CD14-positive monocyte (primary cell): ENCODE results near the gene BCAP29. TPM values are rescaled to one million over a fixed set of nuclear protein-coding genes. Genes with fewer than 3 reads are reported as not detected.

ENCODE experiments used
- DNase-seq, 3 donors: peaks; one replicate each; pipeline ENCODE4 v3.0.0-alpha.2; 2011 to 2022
- H2AFZ ChIP-seq: 2 replicates; pipeline ENCODE4 v1.6.0; 2012; ENCODE audit warnings: mild to moderate bottlenecking, low read depth, low read length, inconsistent platforms; ENCODE audit not compliant: insufficient read depth, poor library complexity, severe bottlenecking
- H3K27ac ChIP-seq, 2 donors: 1 replicate in 1 of 2; 2 replicates in 1 of 2; pipeline ENCODE4 v1.5.1; 2012 to 2013; ENCODE audit warnings: low read length in 2 of 2, control low read depth in 1 of 2, inconsistent platforms in 1 of 2, low read depth in 1 of 2, mild to moderate bottlenecking in 1 of 2
- H3K27me3 ChIP-seq, 2 donors: one replicate each; pipeline versions ENCODE4 v1.6.0 to v1.6.1; 2011 to 2013; ENCODE audit warnings: low read length in 2 of 2; ENCODE audit not compliant: control insufficient read depth in 2 of 2, insufficient read depth in 2 of 2
- H3K36me3 ChIP-seq, 2 donors: replicated peaks in 1 of 2; 1 replicate in 1 of 2; 2 replicates in 1 of 2; pipeline versions ENCODE4 v1.5.1 to v1.6.1; 2012 to 2013; ENCODE audit warnings: low read length in 2 of 2, control low read depth in 1 of 2, inconsistent platforms in 1 of 2, mild to moderate bottlenecking in 1 of 2; ENCODE audit not compliant: insufficient read depth in 2 of 2, control insufficient read depth in 1 of 2
- H3K4me1 ChIP-seq, 2 donors: 1 replicate in 1 of 2; 2 replicates in 1 of 2; pipeline versions ENCODE4 v1.5.1 to v1.6.1; 2012 to 2013; ENCODE audit warnings: low read length in 2 of 2, control low read depth in 1 of 2, inconsistent platforms in 1 of 2, mild to moderate bottlenecking in 1 of 2, moderate library complexity in 1 of 2; ENCODE audit not compliant: insufficient read depth in 2 of 2, control insufficient read depth in 1 of 2
- H3K4me2 ChIP-seq: replicated peaks from 2 replicates; pipeline ENCODE3; 2012; ENCODE audit warnings: low read length, moderate library complexity, mild to moderate bottlenecking; ENCODE audit not compliant: poor library complexity, severe bottlenecking; ENCODE audit errors: extremely low read depth
- H3K4me3 ChIP-seq, 3 experiments: fragments of 200-600 bp in 1 of 3; sonication (generic) in 1 of 3; replicated peaks in 1 of 3; 1 replicate in 2 of 3; 2 replicates in 1 of 3; pipeline ENCODE4 v1.5.1; 2011 to 2013; ENCODE audit warnings: low read length in 3 of 3, mild to moderate bottlenecking in 3 of 3, control low read depth in 2 of 3, low read depth in 2 of 3, inconsistent platforms in 1 of 3, moderate library complexity in 1 of 3
- H3K79me2 ChIP-seq: 2 replicates; pipeline ENCODE4 v1.6.0; 2012; ENCODE audit warnings: mild to moderate bottlenecking, control low read depth, inconsistent platforms, low read length, moderate library complexity; ENCODE audit not compliant: insufficient read depth
- H3K9ac ChIP-seq: 2 replicates; pipeline ENCODE4 v1.6.0; 2017; ENCODE audit warnings: low read length, mild to moderate bottlenecking; ENCODE audit not compliant: insufficient read depth, poor library complexity, severe bottlenecking
- H3K9me3 ChIP-seq, 2 donors: replicated peaks in 1 of 2; 1 replicate in 1 of 2; 2 replicates in 1 of 2; pipeline versions ENCODE4 v1.5.1 to v1.6.1; 2012 to 2013; ENCODE audit warnings: low read length in 2 of 2, control low read depth in 1 of 2; ENCODE audit not compliant: control insufficient read depth in 1 of 2, insufficient read depth in 1 of 2
- H4K20me1 ChIP-seq: 2 replicates; pipeline ENCODE4 v1.6.0; 2012; ENCODE audit warnings: mild to moderate bottlenecking, low read length, control low read depth, moderate library complexity; ENCODE audit not compliant: insufficient read depth
- H3K27ac Mint-ChIP-seq, 7 donors: one replicate each; pipeline ENCODE4 v1.8.0; 2020; ENCODE audit warnings: mild to moderate bottlenecking in 7 of 7, mixed read lengths in 7 of 7, moderate library complexity in 6 of 7, inconsistent platforms in 2 of 7
- H3K27me3 Mint-ChIP-seq, 3 donors: one replicate each; pipeline ENCODE4 v1.8.0; 2021 to 2022; ENCODE audit warnings: low read depth in 3 of 3, mild to moderate bottlenecking in 3 of 3, mixed read lengths in 3 of 3, moderate library complexity in 3 of 3, inconsistent platforms in 1 of 3
- H3K36me3 Mint-ChIP-seq, 2 donors: one replicate each; pipeline ENCODE4 v1.8.0; 2020; ENCODE audit warnings: mixed read lengths in 2 of 2, inconsistent platforms in 1 of 2, mild to moderate bottlenecking in 1 of 2
- H3K4me1 Mint-ChIP-seq: one replicate; pipeline ENCODE4 v1.8.0; 2020; ENCODE audit warnings: mild to moderate bottlenecking, mixed read lengths
- H3K4me3 Mint-ChIP-seq, 2 donors: one replicate each; pipeline ENCODE4 v1.8.0; 2020; ENCODE audit warnings: mild to moderate bottlenecking in 2 of 2, mixed read lengths in 2 of 2, moderate library complexity in 1 of 2
- H3K9me3 Mint-ChIP-seq, 7 donors: one replicate each; pipeline ENCODE4 v1.8.0; 2020 to 2022; ENCODE audit warnings: mixed read lengths in 7 of 7, mild to moderate bottlenecking in 6 of 7, moderate library complexity in 6 of 7, inconsistent platforms in 2 of 7
- WGBS: methylation state at CpG from one replicate; pipeline ENCODE4 v1.1.5; 2013; ENCODE audit warnings: missing lambda C conversion rate; ENCODE audit not compliant: insufficient coverage; 5-methylcytosine and 5-hydroxymethylcytosine counted together
- intact Hi-C, 2 donors: fragments of 100-400 bp; cut with micrococcal nuclease; formaldehyde crosslinking; loops; one replicate each; pipeline versions ENCODE4 v1.15.0 to v1.15.1; 2023
- polyA plus RNA-seq, 3 donors: library from polyadenylated mRNA; depleted of rRNA in 1 of 3; unstranded in 2 of 3; stranded (reverse) in 1 of 3; fragments of 300-500 nt in 2 of 3; fragments of >200 nt in 1 of 3; fragmentation: Illumina TruSeq in 2 of 3; gene quantifications; 1 replicate in 2 of 3; 2 replicates in 1 of 3; pipeline ENCODE4 v1.2.3, GENCODE V29; 2012 to 2021
- TF ChIP-seq, protein P1 (sequence below): fragments of 200-600 bp; IDR thresholded peaks from one replicate; pipeline ENCODE4 v1.8.0; 2022; ENCODE audit warnings: antibody characterized with exemption, mild to moderate bottlenecking

Gene BCAP29
- polyA plus RNA-seq, 3 donors, result 35.2 to 76.0 (median 58.8) TPM

DNA sequence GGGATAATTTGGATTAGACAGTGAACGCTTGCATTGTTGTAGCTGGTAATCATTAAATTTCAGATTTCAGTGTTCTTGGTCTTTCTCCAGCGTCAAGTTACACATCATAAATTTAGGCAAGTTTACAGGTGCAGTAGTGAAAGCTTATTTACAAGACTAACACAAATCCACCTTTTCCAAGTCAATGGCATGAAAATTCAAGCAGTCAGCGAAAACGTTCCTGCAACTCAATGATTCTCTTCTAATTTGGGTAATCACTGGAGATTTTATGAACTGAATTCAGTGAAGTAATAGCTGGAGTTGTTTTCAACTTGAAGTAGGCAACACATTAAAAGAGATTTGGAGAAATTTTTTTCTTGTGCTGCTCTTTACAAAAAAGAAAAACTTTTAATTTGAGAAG is 17.9 kb downstream of the BCAP29 start:
- Histone ChIP-seq H4K20me1 (no peaks in the 10 kb centered on the region), H3K4me2 (no peak overlapping the region), H3K9ac (no peak overlapping the region), H3K4me3 (no peak overlapping the region), H3K27ac (no peak overlapping the region), H3K4me1 (no peaks in the 10 kb centered on the region), H3K79me2 (no peaks in the 10 kb centered on the region), H3K36me3 (peaks cover 42 to 82% of the 10 kb centered on the region in 2 donors), H3K27me3 (no peaks in the 10 kb centered on the region), H2AFZ (no peak overlapping the region), H3K9me3 (no peaks in the 10 kb centered on the region)
- Mint-ChIP-seq H3K27ac (no peak overlapping the region), H3K4me3 (no peak overlapping the region), H3K9me3 (no peaks in the 10 kb centered on the region), H3K27me3 (peaks cover 0 to 1% (median 0%) of the 10 kb centered on the region in 3 donors), H3K4me1 (no peaks in the 10 kb centered on the region), H3K36me3 (peaks cover 54 to 55% of the 10 kb centered on the region in 2 donors)
- no peak for DNase-seq
- intact Hi-C loops, result no loop called here
- WGBS, result no CpG with 5 or more reads among the region's 4 CpGs
- TF ChIP-seq, protein P1, sequence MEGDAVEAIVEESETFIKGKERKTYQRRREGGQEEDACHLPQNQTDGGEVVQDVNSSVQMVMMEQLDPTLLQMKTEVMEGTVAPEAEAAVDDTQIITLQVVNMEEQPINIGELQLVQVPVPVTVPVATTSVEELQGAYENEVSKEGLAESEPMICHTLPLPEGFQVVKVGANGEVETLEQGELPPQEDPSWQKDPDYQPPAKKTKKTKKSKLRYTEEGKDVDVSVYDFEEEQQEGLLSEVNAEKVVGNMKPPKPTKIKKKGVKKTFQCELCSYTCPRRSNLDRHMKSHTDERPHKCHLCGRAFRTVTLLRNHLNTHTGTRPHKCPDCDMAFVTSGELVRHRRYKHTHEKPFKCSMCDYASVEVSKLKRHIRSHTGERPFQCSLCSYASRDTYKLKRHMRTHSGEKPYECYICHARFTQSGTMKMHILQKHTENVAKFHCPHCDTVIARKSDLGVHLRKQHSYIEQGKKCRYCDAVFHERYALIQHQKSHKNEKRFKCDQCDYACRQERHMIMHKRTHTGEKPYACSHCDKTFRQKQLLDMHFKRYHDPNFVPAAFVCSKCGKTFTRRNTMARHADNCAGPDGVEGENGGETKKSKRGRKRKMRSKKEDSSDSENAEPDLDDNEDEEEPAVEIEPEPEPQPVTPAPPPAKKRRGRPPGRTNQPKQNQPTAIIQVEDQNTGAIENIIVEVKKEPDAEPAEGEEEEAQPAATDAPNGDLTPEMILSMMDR, result no peak

DNA sequence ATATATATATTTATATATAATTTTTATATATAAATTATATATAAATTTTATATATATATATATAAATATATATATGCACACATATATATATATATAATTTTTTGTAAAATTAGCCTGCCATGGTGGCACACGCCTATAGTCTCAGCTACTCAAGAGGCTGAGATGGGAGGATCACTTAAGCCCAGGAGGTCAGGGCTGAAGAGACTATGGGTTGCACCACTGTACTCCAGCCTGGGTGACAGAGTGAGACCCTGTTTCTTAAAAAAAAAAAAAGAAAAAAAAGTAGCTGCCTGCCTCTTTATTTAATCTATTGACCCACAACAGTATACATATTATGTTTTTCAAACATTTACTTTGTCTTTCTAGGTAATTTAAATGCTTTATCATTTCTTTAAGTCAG is 19.2 kb downstream of the BCAP29 start:
- H3K4me1 Mint-ChIP-seq, result no peaks in the 10 kb centered on the region
- H3K9ac ChIP-seq, result no peak overlapping the region
- intact Hi-C loops, result no loop called here
- H3K36me3 Mint-ChIP-seq, result peaks cover 52 to 60% of the 10 kb centered on the region in 2 donors
- no peak overlapping the region for H3K27ac ChIP-seq
- WGBS, result no CpG with 5 or more reads among the region's 1 CpG
- DNase-seq, result no peak
- H3K27me3 ChIP-seq, result no peaks in the 10 kb centered on the region
- H3K9me3 ChIP-seq, result no peaks in the 10 kb centered on the region
- no peak overlapping the region for H3K4me3 Mint-ChIP-seq
- H3K4me3 ChIP-seq, result no peak overlapping the region
- H3K9me3 Mint-ChIP-seq, result no peaks in the 10 kb centered on the region
- no peak overlapping the region for H3K27ac Mint-ChIP-seq
- H4K20me1 ChIP-seq, result no peaks in the 10 kb centered on the region
- H3K4me1 ChIP-seq, result no peaks in the 10 kb centered on the region
- H3K36me3 ChIP-seq, result peaks cover 47 to 86% of the 10 kb centered on the region in 2 donors
- H3K79me2 ChIP-seq, result no peaks in the 10 kb centered on the region
- H3K27me3 Mint-ChIP-seq, result no peaks in the 10 kb centered on the region
- H2AFZ ChIP-seq, result no peak overlapping the region
- TF ChIP-seq, protein P1, result no peak
- no peak overlapping the region for H3K4me2 ChIP-seq
